Activated CD8-positive, alpha-beta memory T cell treated with anti-CD3 and anti-CD28 coated beads, Interleukin-2, amount 50 U/mL, for 4 hours (primary cell): Measurements from ENCODE around the gene RAPGEF1.

Experiments used
- DNase-seq: peaks from one replicate; pipeline ENCODE4 v3.0.0-alpha.2; 2020

Gene RAPGEF1

GRCh38 chr9:131704988-131705387, 34.9 kb downstream of the RAPGEF1 start:
- no peak for DNase-seq

- DNase-seq = no peak
Observed at GRCh38 chr9:131704141-131704983, 35.5 kb downstream of the RAPGEF1 start.

- DNase-seq = no peak
Observed at GRCh38 chr9:131703697-131704096, 36.2 kb downstream of the RAPGEF1 start.

- DNase-seq = no peak
Observed at GRCh38 chr9:131702911-131703310, 37.0 kb downstream of the RAPGEF1 start.

- no peak for DNase-seq
Observed at GRCh38 chr9:131701789-131702337, 38.0 kb downstream of the RAPGEF1 start.

- no peak for DNase-seq
Observed at GRCh38 chr9:131701436-131701781, 38.5 kb downstream of the RAPGEF1 start.

- no peak for DNase-seq
Observed at GRCh38 chr9:131700765-131701435, 39.0 kb downstream of the RAPGEF1 start.

GRCh38 chr9:131700076-131700475, 39.8 kb downstream of the RAPGEF1 start:
- DNase-seq = no peak

- DNase-seq = no peak
Observed at GRCh38 chr9:131698618-131698985, 41.3 kb downstream of the RAPGEF1 start.

GRCh38 chr9:131697908-131698617, 41.8 kb downstream of the RAPGEF1 start:
- no peak for DNase-seq

- no peak for DNase-seq
Observed at GRCh38 chr9:131697097-131697496, 42.8 kb downstream of the RAPGEF1 start.

- DNase-seq = no peak
Observed at GRCh38 chr9:131695836-131696460, 43.9 kb downstream of the RAPGEF1 start.

- no peak for DNase-seq
Observed at GRCh38 chr9:131695366-131695765, 44.5 kb downstream of the RAPGEF1 start.

- DNase-seq = no peak
Observed at GRCh38 chr9:131693651-131694597, 46.0 kb downstream of the RAPGEF1 start.

GRCh38 chr9:131692612-131693562, 47.0 kb downstream of the RAPGEF1 start:
- no peak for DNase-seq

GRCh38 chr9:131691969-131692611, 47.8 kb downstream of the RAPGEF1 start:
- no peak for DNase-seq

- no peak for DNase-seq
Observed at GRCh38 chr9:131690941-131691573, 48.8 kb downstream of the RAPGEF1 start.

- no peak for DNase-seq
Observed at GRCh38 chr9:131690462-131690861, 49.4 kb downstream of the RAPGEF1 start.

- DNase-seq = no peak
Observed at GRCh38 chr9:131688377-131688776, 51.5 kb downstream of the RAPGEF1 start.
